GM20431 (cell line): ENCODE measurements around the gene FFAR3.

ENCODE experiments used
- in situ Hi-C: fragments of 300-500 bp; cut with MseI, MboI; formaldehyde crosslinking; loops from one replicate; pipeline ENCODE4 v1.15.0; 2020; ENCODE audit warnings: low sequenced_read_pairs; ENCODE audit not compliant: unreplicated experiment

Gene FFAR3

DNA sequence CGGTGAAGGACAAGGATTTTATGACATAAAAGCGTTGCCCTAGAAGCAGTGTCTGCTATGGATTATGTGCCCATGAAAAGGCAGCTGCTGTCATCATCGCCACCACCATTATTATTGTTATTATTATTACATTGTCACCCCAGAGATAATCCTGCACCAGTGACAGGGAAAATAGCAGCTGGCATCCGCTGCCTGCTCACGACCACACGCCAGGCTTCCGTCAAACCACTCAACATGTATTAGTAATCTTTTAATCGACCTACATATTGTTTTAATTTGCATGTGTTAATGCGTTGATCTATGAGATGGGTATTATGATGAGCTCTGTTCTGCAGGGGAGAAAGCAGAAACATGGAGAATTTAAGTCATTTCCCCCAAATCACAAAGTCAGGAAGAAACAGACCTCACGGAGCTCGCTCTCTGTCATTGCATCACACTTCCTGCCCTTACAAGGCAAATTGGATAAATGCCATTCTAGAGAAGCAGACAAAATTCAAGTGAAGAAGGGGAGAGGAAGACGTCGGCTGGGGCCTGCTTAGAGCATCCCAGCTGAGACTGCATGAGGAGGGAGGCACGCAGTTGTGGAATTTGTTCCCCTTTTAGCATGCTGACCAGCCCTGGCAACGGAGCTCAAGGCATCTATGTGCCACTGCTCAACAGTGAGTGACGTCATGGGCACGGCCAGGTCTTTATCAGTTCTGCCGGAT is at the start of gene FFAR3:
Gene FFAR3, plus strand, starts transcription at position 594 of the 707 bp plus-strand sequence. CDS start 431 bp downstream, outside the sequence.
- in situ Hi-C loops = loop anchor here (10.0 kb wide), 1 partner anchor 107 kb away; no protein-coding TSS in a partner anchor

DNA sequence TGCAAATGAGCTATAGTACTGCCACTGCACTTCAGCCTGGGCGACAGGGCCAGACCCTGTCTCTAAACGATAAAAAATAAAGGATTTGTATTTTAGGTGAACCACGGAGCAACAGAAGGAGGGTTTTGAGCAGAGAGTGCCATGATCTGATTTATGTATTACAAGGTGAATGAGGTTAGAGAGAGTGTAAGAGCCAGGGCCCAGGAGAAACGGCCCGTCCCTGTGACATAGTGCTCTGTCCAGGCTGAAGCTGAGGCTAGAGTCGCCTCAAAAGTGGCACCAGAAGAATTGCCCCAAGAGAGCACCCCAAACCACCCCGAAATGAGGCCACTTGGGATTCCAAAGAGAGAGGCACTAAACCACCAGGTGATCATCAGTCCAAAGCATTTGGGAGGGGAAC is 49.4 kb upstream of the FFAR3 start:
- in situ Hi-C loops = no loop called here

DNA sequence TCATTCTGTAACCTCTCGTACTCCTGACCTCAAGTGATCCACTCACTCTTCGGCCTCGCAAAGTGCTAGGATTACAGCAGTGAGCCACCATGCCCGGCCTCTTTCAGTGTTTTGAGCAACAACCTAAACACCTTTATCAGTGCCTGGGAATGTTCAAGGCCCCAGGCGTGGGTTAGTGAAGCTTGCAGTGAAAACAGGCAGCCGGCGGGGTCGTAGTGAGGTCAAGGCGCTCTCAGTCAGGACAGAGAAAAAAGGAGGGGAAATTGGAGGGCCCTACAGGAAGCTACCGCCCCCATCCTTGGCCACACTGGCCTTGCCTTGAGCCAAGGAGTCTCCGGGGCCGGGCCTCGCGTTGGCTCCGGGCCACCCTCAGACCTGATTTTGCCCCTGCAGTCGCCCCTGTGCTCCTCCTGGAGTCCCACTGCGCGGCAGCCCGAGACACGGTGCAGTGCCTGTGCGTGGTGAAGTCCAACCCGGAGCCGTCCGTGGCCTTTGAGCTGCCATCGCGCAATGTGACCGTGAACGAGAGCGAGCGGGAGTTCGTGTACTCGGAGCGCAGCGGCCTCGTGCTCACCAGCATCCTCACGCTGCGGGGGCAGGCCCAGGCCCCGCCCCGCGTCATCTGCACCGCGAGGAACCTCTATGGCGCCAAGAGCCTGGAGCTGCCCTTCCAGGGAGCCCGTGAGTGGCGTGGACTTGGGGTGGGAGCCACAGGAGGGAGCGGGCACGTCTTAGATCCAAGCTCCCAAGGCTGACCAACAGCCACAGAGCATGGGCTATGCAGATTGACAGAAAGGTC is 48.6 kb upstream of the FFAR3 start:
- in situ Hi-C loops = no loop called here

DNA sequence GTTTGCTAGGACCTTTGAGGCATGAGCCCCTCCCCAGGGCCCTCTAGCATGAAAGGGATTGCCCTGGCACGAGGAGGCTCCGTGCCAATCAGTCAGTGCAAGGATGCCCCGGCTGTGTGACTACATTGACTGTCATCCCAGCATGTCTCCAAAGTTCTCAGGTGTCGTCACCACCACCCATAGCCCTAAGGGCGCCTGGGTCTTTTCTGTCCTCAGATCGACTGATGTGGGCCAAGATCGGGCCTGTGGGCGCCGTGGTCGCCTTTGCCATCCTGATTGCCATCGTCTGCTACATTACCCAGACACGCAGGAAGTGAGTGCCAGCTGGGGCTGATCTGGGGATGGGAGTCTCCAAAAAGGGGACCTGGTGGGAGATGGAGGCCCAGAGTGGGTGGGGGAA is 47.9 kb upstream of the FFAR3 start:
- in situ Hi-C loops = no loop called here

GRCh38 chr19:35310811-35311465 is 47.3 kb upstream of the FFAR3 start:
- in situ Hi-C loops = no loop called here

- in situ Hi-C loops = no loop called here
Observed at GRCh38 chr19:35311901-35312665, 46.2 kb upstream of the FFAR3 start.

- in situ Hi-C loops = no loop called here
Observed at GRCh38 chr19:35313587-35313986, 44.7 kb upstream of the FFAR3 start.

DNA sequence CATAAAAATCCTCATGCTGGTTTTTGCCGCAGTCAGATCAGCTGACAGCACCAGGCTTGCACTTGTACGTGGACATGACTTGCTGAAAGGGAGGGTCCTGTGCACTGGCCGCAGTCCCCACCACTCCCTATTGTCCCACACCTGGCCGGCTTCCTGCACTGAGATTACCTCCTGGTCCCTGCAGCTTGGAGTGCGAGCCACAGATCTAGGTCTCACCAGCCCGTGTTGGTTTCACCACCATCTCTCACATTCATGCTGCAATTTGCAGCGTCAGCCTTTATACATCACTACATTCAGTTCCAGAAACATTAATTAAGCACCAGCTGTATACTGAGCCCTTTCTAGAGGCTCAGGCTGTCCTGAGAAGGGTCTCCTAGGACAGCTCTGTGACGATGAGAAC is 44.2 kb upstream of the FFAR3 start:
- in situ Hi-C loops = no loop called here

GRCh38 chr19:35314858-35315470 is 43.3 kb upstream of the FFAR3 start:
- in situ Hi-C loops = no loop called here

GRCh38 chr19:35315883-35316282 is 42.4 kb upstream of the FFAR3 start:
- in situ Hi-C loops = no loop called here

- in situ Hi-C loops = no loop called here
Observed at GRCh38 chr19:35316560-35316959, 41.7 kb upstream of the FFAR3 start.

- in situ Hi-C loops = no loop called here
Observed at GRCh38 chr19:35317464-35318043, 40.7 kb upstream of the FFAR3 start.

- in situ Hi-C loops = no loop called here
Observed at GRCh38 chr19:35318679-35319448, 39.4 kb upstream of the FFAR3 start.

DNA sequence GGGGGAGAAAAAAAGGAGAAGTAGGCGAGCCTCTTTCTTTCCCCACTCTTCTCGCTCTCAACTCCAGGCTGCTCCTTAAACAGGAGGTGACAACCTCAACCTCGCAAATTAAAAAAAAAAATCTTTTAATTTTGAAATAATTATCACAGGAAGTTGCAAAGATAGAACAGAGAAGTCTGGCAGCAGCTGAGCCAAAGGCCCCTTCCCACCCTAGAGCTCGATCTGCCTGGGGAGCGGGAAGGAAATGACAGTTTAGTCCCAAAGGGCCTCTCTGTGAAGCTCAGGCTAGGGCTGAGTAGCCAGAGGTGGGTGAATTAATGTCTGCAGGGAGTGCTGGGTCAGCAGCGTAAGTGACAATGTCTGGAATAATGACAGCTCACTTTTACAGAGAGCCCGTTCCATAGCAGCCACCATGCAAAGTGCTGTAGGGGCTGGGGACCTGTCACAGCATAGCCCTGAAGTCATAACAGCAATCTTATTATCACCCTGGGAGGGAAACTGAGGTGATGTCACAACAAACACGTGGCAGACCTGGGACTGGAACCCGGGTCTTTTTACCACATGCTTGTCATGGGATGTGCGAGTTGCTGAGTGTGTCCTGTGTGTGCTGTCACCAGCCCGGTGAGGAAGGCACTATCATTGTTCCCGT is 38.1 kb upstream of the FFAR3 start:
- in situ Hi-C loops = no loop called here

DNA sequence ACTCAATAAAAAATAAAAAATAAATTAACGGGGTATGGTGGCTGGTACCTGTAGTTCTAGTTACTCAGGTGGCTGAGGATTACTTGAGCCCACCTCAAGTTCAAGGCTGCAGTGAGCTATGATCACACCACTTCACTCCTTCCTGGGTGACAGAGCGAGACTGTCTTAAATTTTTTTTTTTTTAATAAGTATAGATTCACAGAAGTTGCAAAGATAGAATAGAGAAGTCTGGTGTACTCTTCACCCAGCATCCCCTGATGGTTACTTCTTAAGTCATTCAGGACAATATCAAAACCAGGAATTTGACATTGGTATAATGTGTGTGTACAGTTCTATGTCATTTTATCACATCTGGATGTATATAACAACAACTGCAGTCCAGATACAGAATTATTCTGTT is 37.0 kb upstream of the FFAR3 start:
- in situ Hi-C loops = no loop called here

GRCh38 chr19:35322014-35322413 is 36.2 kb upstream of the FFAR3 start:
- in situ Hi-C loops = no loop called here

DNA sequence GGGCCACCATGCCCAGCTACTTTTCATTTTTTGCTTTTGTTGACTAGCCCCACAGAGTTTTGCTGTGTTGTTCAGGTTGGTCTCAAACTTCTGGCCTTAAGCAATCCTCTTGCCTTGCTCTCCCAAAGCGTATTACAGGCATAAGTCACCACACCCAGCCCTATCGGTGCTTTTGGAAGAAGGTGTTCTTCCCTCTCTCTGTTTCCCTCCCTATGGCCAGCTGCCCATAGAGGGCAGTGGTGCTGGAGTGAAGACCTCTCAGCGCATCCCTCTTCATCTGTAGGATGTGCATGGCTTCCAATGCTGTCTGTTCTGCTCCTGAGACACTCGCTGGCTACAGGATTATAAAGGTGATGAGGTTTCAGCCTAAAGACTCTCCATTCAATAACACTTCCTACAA is 30.6 kb upstream of the FFAR3 start:
- in situ Hi-C loops = no loop called here

- in situ Hi-C loops = no loop called here
Observed at GRCh38 chr19:35328851-35329285, 29.4 kb upstream of the FFAR3 start, which contains the start of gene CD22. CD22 (plus strand) TSS chr19:35329187; CDS start chr19:35332041, 2,854 bp downstream.
